Sciatic nerve (tissue), 2 donors: ENCODE results near the gene CCDC70. TPM values are rescaled to one million over a fixed set of nuclear protein-coding genes. Genes with fewer than 3 reads are reported as not detected.

Experiments used
- ATAC-seq: fragments of 200-7000 bp; cut with Tn5 transposase; one replicate; pipeline ENCODE4 v1.9.1; 2020; ENCODE audit warnings: mild to moderate bottlenecking, moderate library complexity
- DNase-seq: peaks from one replicate; pipeline ENCODE4 v3.0.0-alpha.2; 2020; ENCODE audit warnings: low spot score
- intact Hi-C: fragments of 100-400 bp; cut with DNase I; formaldehyde crosslinking; loops from one replicate; pipeline ENCODE4 v1.14.2; 2022
- total RNA-seq: library from RNA; stranded (reverse); fragmentation: NEBNext Ultra II Directional; extraction: Animal tissue kit (Norgen Biotek cat#: 25700); gene quantifications from one replicate; pipeline ENCODE4 v1.2.1, GENCODE V29; 2021
- donor health status: DM: no; HTN: no; CAD: no.
- donor health status: DM: no; HTN: no; CAD: no.

CCDC70 gene
- total RNA-seq, 1 donor from 2014 or later = not detected

DNA sequence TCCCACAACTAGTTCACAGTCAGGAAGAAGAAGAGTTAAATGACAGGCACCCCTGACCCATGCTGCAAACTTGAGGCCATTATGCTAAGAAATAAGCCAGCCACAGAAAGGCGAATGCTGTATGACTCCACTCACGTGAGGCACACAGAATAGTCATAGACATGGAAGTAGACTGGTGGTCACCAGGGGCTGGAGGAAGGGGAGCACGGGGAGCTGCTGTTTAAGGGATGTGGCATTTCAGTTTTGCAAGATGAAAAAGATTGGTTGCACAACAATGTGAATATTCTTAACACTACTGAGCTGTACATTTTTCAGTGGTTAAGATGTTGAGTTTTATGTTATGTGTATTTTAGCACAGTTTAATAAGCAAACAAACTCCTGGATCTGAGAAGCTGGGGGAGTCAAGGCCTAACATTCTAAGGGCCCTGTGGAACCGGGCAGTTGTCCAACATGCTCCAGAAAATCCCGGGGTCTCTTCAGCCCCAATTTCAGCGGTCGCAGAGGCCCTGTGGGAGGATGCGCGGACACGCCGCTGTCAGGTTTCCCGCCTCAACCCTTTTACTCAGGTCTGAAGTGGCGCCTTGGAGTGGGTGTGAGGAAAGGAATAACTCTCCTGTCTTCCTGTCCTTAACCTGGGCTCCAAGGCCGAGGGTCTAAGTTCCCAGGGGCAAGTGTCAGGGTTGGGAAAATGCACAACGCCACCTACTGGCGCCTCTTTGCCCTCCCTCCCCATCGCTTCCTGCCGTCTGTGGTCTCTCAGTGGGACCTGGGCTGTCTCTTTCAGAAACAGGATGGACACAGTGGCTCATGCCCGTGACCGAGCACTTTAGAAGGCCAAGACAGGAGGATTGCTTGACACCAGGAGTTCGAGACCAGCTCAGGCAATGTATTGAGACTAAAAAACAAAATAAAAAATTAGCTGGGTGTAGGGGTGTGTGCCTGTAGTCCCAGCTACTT, 12.3 kb upstream of the CCDC70 start:
- intact Hi-C loops = no loop called here
- ATAC-seq = peak; percentile 38
- no peak for DNase-seq

DNA sequence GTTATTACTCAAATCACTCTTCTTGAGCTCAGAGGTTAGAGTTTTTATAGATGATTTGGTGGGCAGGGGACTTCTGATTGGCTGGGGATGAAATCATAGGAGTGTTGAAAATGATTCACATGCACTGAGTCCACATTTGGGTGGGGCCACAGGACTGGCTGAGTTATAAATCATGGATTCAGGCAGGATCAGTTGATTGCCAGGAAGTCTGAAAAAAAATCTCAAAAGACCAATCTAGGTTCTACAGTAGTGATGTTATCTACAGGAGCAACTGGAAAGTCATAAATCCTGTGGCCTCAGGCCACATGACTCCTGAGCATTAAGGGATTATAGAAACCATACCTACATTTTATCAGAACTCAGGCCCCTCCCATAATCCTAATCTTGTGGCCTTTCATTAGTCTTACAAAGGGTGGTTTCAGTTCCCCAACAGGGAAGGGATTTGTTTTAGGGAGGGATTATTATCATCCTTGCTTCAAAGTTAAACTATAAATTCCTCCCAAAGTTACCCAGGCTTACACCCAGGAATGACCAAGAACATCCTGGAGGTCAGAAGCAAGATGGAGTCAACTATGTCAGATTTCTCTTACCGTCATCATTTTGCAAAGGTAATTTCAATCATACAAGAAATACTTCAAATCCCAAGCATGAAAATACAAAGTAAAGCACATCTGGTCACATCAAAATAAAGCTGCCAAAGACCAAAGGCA, 5.6 kb upstream of the CCDC70 start:
- ATAC-seq = no peak
- DNase-seq = no peak
- intact Hi-C loops = loop anchor here (1.0 kb wide), 1 partner anchor 31 kb away; no protein-coding TSS in a partner anchor

DNA sequence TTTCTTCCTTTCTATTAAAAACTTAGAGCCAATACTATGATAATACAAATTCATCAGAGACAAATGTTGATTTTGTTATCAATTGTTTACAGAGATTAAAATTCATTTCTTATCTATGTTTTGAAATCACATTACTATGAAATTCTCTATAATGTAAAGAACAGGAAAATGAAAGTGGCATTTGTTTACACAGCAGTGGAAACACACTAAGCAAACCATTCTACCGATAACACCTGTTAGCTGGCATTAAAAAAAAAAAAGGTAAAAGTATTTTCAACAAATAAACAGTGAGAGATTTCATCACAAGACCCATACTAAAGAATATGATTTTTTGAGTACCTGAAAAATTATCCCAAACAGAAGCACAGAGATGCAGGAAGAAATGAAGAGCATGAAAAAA, 4.8 kb upstream of the CCDC70 start:
- intact Hi-C loops = loop anchor here (1.0 kb wide), 1 partner anchor 32 kb away; no protein-coding TSS in a partner anchor
- ATAC-seq (no peak), DNase-seq (no peak)

DNA sequence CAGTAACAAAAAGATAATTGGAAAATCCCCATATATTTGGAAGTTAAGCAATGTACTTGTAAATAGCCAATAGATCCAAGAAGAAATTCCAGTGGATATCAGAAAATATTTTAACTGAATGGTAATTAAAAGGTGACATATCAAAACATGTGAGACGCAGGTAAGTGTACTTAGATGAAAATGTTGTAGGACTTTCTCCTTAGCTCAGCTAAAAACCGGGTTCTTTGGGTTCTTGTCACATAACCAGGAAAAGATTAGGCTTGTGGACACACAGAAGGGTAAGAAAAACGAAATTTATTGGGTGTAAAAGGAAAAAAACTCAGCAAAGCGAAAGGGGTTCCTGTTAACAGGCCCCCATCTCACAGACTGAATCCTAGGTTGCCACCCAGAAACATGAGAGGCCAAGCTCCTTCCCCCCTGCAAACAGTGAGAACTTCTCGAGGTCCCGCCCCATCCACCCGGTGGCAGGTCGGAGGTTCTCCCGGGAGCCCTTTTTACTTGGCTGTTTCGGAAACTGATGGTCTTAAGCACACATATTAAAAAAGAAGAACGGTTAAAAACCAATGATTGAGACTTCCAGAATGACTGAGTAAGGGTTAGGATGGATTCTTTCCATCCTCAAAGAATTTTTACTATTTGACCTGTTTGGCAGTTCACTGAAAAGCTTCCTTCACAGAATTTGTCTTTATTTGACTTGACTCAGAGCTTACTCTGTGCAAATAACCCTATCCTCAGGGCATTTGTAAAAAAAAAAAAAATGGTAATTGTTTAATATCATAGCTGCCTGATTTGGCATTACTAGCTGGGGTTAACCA, 3.1 kb upstream of the CCDC70 start:
- ATAC-seq (no peak), DNase-seq (no peak)
- intact Hi-C loops = no loop called here

DNA sequence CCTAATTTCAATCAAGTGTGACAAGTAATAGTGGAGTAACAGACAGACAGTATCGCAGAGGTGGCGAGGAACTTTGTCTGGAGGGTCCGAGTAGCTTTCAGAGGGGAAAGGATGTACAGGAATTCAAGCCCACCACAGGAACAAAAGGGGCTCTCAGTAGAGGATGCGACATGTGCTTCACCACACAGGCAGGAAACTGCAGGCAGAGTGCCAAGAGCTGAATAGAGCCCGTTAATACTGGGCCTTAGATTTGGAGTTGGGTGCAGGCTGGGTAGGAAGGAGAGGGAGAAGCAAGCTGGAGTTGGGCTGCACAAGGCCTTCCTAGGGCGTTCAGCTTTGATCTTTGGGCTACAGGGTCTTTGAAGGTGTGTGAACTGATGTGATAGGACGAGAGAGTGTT, 1.2 kb downstream of the CCDC70 start:
- DNase-seq = no peak
- no peak for ATAC-seq
- intact Hi-C loops = no loop called here

DNA sequence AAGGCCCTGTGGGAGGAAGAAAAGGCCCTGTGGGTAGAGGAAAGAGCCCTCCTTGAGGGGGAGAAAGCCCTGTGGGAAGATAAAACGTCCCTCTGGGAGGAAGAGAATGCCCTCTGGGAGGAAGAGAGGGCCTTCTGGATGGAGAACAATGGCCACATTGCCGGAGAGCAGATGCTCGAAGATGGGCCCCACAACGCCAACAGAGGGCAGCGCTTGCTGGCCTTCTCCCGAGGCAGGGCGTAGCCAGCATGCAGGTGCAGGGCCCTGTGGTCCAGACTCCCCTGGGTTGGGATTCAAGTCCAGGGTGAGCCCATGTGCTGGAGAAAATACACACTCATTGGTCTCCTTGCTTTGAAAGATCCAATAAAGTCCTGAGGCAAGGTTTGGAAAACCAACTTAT, 4.1 kb downstream of the CCDC70 start:
- DNase-seq (no peak), ATAC-seq (no peak)
- intact Hi-C loops = no loop called here

DNA sequence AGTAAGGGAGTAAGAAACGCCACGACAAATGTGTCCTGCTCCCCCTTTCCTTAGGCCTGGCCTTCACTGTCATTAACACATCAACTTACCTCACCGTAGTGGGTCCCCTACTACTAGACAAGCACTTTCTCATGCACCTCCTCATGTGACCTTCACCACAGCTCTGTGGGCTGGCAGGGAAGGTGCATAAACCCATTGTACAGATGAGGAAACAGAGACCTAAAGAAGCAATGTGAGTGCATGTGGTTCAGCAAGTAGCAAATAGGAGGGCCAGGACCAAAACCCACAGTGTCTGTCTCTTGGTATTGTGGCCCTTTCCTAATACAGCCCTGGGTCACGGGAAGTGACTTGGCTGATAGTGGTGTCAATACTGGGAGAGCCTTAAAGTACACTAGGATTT, 5.3 kb downstream of the CCDC70 start:
- intact Hi-C loops = no loop called here
- ATAC-seq = no peak
- DNase-seq = no peak

DNA sequence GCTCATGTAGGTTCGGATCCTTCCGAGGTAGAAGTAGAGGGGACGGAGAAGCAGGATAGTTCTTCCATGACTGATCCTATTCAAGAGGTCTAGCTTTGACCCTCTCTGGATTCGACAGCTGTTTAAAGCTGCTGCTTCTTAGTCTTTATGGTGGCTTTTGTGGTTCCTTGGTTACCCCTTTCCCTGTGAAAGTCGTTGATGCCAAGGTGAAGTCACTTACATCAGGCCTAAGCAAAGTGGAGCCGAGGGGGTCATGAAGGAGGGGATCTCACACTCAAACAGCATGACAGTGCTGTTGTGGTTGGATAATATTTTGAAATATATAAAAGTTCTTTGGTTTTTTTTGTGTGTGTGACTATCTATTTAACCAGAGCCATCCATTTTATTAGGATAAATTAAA, 8.1 kb downstream of the CCDC70 start:
- DNase-seq (no peak), ATAC-seq (no peak)
- intact Hi-C loops = no loop called here

DNA sequence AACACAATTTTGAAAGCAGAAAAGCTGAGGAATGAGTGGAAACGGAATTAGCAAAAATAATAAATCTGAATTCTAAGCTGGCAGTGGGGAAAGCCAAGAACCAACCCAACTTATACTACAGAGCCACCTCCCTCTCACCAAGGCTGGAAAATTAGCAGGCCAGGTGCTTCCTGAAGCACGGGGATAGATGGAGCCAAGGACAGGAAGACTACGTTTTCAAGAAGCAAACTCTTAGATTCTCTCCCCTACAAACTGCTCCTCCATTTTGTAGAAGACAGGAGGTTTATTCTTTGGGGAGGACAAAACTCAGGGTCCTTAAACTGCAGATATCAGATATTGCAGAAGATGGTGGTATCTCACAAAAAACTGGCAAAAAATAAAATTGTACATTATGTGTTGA, 8.8 kb downstream of the CCDC70 start:
- DNase-seq (no peak), ATAC-seq (no peak)
- intact Hi-C loops = no loop called here

DNA sequence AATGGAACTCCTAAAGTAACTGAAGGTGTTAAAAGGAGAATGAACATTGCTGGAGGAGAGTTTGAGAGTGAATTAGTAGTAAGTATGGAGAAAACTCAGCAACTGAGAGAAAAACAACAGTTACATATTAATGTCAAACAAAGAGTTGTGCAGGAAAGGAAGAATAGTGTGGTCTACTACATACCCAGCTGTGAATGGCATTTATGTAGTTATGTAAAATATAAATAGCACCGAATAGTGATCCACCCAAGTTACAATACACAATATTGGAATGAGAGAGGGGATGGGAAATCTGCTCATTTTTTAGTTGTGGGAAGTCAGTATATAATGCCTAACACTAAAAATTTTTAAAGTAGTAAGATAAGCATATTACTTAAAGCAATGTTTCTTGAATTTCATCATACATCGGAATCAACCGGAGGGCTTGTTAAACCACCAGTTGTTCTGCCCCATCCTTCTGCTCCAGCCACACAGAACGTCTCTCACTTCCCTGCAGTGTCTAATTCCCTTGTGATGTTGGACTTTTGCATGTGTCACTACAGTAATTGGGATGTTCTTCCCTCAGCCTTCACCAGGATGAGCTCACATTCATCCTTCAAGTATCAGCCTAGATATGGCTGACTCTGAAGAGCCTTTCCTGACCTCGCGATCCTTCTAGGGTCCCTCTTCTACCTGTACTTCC, 11.5 kb downstream of the CCDC70 start:
- DNase-seq = no peak
- ATAC-seq = no peak

DNA sequence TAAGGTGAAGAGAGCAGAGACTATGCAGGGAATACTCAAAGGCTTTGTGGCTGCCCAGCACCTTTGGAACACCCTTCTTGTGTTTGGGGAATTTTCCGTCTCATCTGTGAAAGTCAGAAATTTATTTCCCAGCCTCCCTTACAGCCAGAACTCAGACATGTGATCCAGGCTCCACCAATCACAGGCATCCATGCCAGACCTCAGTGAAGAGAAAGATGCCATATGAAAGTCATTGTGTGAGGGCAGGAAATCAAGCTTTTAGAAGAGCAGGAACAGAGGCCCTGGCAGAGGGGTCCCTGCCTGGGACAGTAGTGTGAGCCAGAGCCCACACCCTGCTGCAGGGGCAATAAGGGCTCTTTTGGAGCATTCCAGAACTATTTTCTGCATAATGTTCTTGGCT, 12.1 kb downstream of the CCDC70 start:
- no peak for DNase-seq
- ATAC-seq = no peak
- intact Hi-C loops = no loop called here

More for the DNA sequence above, 11.5 kb downstream of the CCDC70 start:
- intact Hi-C loops = no loop called here

DNA sequence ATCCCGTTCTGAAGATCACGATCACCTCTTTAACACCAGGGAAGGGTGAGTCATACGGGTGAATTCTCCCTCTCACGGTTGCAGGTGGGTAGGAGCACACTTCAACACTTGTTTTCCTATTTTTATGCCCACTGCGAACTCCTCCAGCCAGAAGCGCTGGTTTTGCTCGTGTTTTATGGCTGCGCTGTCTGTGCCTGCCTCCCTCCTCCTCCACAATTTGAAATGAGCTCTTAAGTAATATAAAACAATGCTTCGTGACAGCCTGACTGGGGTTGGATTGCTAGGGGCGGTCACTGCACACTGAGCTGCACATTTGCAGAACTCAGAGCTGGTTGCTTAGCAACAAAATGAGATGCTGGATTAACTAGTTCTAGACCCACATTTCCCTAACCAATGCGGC, 12.9 kb downstream of the CCDC70 start:
- intact Hi-C loops = no loop called here
- no peak for ATAC-seq
- no peak for DNase-seq

DNA sequence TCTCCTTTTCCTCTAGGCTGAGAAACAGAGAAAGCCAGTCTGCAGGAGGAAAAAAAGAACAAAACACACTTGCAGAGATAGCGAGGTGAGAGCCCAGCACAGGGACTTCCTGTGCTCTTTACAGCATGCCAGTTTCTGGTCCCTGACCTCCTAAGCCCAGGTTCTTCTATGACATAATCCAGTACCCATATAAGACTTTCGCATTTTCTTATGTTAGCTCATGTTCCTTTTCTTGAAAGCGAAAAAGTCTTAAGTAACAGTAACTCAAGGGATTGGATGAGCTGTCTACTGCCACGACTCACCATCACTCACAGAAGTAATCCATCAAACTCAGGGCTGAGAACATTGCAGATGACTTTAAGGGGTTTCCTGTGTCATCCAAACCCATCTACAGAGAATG, 17.4 kb downstream of the CCDC70 start:
- DNase-seq (no peak), ATAC-seq (no peak)
- intact Hi-C loops = no loop called here

DNA sequence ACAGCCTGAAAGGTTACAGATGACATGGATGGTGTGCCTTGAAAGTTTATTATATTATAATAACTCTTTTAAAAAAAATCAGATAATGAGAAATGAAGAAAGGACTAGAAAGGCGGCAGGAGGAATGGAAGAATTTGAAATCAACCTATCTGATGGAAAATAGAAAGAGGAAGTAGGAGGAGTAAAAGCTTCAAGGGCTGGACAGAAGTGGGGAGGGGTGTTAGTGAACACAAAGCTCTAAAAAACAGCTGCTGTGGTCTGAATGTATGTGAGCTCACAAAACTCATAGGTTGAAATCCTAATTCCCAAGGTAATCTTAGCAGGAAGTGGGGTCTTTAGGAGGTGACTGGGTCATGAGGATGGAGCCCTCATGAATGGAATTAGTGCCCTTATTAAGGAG, 19.5 kb downstream of the CCDC70 start:
- no peak for DNase-seq
- intact Hi-C loops = no loop called here
- no peak for ATAC-seq

DNA sequence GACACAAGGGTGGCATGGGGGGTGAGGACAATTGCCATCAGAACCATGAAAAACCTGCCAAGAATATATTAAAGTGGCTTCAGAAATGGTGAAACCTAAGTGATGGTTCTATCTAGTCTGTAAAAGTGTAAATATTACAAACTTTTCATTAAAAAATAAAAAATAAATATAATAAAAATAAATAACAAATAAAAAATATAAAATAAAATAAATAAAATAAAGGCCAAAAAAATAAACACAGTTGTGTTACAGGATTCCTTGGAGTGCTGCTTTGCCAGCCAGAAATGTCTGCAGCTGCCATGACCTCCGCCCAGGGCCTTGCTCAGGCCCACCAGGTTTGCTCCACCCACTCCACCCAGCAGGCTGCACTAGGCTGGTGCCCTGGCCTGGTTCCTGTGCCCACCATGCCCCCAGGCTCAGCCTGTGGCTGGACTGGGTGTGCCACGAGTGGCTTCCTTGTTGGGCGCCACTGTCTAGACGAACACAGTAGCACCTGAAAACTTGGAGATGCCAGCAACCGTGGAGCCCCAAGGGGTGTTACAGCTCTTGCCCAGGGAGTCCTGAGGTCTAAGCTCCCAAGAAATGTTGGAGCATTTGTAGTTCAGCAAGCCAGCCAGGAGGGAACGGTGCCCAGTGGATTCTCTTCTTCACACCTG, 20.9 kb downstream of the CCDC70 start:
- ATAC-seq (no peak), DNase-seq (no peak)
- intact Hi-C loops = no loop called here

DNA sequence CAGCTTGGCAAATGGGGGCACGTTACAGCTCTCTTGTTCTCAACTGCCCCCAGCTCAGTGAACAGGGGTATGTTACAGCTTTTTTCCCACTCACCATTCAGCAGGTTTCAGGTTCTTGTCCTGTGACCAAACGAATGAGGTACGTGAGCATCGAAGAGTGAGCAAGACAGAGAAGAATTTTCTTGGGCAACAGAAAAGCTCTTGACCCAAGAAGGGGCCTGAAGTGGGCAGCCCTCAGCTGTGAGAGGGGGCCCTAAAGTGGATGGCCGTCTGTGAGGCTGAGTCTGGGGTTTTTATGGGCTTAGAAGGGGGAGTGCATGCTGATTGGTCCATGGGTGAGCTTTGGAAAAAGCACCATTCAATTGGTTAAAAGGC, 21.4 kb downstream of the CCDC70 start:
- no peak for ATAC-seq

DNA sequence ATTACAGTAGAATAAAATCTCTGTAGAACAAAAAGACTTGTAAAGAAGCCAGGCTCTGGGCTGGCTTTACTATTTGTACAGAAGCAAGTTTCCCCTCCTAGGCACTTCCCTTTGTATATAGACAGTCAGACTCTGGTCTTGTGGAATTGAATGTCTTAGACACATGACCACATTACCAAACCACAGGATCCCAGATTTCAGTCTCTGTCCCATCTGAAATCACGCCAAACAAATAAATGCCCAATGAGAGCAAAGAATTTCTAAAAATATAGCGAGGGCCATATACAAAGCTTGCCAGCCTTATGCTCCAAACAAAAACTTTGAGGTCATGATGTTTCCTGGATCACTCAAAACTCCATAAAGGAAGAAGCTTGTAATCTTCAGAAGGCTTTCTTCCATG, 23.9 kb downstream of the CCDC70 start:
- intact Hi-C loops = no loop called here
- ATAC-seq (no peak), DNase-seq (no peak)

More for the DNA sequence above, 21.4 kb downstream of the CCDC70 start:
- intact Hi-C loops = no loop called here
- no peak for DNase-seq

DNA sequence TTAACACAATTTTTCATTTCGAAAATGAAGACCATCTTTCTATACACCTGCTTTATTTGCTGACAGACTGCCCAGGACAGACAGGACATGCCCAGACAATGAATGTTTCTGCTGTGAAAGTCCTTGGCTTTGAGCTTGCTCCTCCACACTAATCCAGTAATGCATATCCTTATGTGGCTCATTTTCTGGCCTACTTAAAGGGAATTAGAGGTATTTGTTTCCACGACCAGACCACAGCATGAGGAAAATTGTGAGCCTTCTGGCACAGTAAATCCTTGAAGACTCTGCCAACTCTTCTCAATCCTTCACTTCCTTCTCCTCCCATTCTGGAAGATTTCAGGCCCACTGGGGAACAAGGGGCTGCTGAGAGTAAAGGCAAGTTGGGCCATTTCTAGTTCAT, 25.7 kb downstream of the CCDC70 start:
- intact Hi-C loops = no loop called here
- ATAC-seq (no peak), DNase-seq (no peak)

DNA sequence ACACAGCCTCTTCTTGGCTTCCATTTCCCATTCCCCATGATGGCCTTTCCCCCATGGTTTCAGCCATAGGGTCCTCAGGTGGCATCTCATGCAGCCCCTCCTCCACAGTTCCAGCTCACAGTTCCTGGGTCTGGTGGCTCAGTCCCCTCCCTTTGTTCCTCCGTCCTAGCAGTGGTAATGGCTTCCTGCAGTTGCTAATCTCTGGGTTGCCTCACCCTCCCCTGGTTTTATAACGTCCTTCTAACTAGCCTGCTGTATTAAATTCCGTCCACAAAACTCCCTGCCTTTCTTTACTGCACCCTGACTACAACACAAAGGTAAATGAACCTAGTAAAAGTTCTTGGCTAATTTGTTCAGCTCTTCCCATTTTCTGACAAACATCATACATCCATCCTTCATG, 30.9 kb downstream of the CCDC70 start:
- no peak for ATAC-seq
- intact Hi-C loops = no loop called here
- DNase-seq = no peak
